ENCODE measurements around the gene ZNF622.

ZNF622 gene

DNA sequence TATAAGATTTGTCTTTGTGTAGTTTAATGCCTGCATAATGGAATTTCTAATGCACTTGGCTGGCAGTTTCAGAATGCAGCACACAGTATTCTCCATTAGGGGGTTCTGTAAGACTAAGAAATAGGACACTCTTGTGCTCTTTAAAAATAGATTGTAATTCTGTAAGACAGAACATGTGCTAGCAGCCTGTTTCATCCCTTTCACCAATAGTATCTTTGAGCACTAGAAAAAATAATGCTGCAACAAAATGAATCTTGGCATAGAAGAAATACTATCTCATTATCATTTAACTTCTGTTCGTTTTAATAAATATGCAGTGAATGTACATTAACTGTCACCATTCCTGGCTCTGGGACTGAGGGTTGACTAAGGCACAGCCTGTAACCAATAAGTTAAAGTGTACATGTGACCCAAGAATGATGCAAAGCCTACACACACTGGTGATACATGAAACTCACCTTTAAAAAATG, 23.8 kb upstream of the ZNF622 start:
- no peak overlapping the region for H3K4me3 ChIP-seq (ENCODE audit: low read length)
- TF ChIP-seq, protein P1, sequence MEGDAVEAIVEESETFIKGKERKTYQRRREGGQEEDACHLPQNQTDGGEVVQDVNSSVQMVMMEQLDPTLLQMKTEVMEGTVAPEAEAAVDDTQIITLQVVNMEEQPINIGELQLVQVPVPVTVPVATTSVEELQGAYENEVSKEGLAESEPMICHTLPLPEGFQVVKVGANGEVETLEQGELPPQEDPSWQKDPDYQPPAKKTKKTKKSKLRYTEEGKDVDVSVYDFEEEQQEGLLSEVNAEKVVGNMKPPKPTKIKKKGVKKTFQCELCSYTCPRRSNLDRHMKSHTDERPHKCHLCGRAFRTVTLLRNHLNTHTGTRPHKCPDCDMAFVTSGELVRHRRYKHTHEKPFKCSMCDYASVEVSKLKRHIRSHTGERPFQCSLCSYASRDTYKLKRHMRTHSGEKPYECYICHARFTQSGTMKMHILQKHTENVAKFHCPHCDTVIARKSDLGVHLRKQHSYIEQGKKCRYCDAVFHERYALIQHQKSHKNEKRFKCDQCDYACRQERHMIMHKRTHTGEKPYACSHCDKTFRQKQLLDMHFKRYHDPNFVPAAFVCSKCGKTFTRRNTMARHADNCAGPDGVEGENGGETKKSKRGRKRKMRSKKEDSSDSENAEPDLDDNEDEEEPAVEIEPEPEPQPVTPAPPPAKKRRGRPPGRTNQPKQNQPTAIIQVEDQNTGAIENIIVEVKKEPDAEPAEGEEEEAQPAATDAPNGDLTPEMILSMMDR (conservative IDR thresholded peaks at IDR 0.05; ENCODE audit: low read depth, low read length): peak; percentile 76
- no peak for DNase-seq (ENCODE audit: low read depth)

DNA sequence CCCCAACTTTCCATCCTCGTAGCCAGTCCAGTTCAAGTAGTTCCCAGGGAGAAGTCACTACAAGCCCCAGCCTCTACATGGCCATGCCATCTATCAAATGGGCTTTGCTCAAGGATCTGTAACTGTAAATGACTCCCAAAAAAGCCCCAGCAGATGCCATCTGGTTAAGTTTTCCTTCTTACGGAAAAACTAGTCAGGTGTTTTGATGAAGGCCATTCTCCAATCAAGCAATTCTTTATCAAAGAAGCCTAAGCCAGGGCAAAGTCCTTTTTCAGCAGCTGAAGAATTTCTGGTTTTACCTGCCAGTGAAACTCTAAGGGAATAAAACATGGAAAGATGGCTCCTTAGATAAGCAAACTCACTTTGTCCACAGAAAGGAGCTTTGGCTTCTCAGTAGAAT, 21.9 kb upstream of the ZNF622 start:
- TF ChIP-seq, protein P1 (conservative IDR thresholded peaks at IDR 0.05; ENCODE audit: low read depth, low read length): no peak
- DNase-seq (ENCODE audit: low read depth): no peak

DNA sequence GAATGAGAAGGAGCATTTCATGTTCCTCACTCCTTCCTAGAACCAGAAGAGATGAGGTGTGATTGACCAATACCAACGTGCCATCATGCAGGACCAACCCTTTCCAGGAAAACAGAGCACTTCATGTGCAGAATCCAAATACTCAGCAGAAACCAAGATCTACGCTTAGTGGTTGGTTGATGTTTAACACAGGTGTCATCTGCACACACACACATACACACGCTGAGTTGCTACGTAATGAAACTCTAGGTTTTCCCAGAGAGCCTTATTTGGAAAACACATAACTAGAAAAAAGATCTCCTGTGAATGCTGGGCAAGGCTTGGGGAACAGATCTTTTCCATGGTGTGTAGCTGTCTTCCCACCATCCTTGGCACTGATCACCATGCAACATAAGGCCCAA, 21.1 kb upstream of the ZNF622 start:
- no peak overlapping the region for H3K4me3 ChIP-seq (ENCODE audit: low read length)
- TF ChIP-seq, protein P1 (conservative IDR thresholded peaks at IDR 0.05; ENCODE audit: low read depth, low read length): no peak
- DNase-seq (ENCODE audit: low read depth): no peak

More for the DNA sequence above, 21.9 kb upstream of the ZNF622 start:
- no peak overlapping the region for H3K4me3 ChIP-seq (ENCODE audit: low read length)

DNA sequence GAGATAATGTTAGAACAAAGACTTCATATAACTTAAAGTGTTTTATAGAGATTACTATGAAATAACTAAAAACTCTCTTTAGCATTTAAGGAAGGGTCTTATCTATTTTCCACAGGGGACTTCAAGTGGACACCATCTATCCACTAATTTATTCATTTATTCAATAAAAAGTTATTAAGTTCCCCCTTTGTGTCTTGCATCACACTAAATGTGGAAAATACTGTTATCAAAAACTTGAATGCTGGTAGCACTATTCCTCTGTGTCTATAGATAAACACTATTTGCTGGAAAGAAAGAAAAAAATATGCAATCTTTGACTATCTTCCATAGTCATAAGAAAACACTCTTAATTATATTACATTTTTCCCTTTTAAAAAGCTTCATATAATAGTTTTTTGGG, 20.1 kb upstream of the ZNF622 start:
- DNase-seq (ENCODE audit: low read depth): no peak
- TF ChIP-seq, protein P1 (conservative IDR thresholded peaks at IDR 0.05; ENCODE audit: low read depth, low read length): no peak
- no peak overlapping the region for H3K4me3 ChIP-seq (ENCODE audit: low read length)

DNA sequence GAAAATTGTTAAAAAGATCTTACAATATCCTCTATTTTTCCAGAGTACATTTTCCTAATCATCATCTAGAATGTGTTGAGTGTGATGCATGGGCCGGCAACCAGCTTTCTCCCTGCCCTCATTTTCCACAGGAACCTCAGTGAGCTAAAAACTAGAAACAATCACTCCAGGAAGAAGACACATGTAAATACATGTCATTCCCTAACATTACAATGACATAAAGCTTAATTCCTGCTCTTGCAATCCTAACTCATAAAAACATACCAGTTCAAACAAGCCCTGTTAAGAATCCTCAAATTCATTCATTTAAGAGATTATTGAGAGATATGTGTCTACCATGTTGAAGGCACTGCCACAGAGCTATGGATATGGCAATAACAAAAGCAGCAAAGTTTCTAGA, 18.5 kb upstream of the ZNF622 start:
- H3K4me3 ChIP-seq (ENCODE audit: low read length): no peak overlapping the region
- TF ChIP-seq, protein P1 (conservative IDR thresholded peaks at IDR 0.05; ENCODE audit: low read depth, low read length): no peak
- DNase-seq (ENCODE audit: low read depth): no peak

DNA sequence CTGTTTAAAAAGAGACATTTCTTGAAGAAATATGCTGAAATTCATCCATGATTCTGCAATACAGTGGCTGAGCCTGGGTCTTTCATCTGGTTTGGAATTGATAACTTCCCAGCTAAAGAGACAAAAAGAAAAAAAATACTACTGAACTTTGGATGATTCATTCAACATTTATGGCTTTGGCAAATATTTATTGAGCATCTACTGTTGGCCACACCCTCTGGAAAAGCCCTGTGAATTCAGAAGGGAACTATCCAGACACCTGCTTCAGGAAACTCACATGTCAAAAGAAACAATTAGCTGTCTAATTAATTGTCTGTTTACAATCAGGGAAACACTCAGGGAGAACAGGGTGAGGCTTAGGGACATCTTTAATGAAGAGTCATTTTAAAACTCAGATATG, 17.8 kb upstream of the ZNF622 start:
- DNase-seq (ENCODE audit: low read depth): no peak
- TF ChIP-seq, protein P1 (conservative IDR thresholded peaks at IDR 0.05; ENCODE audit: low read depth, low read length): no peak
- no peak overlapping the region for H3K4me3 ChIP-seq (ENCODE audit: low read length)

- no peak overlapping the region for H3K4me3 ChIP-seq (ENCODE audit: low read length)
- no peak for DNase-seq (ENCODE audit: low read depth)
- TF ChIP-seq, protein P1 (conservative IDR thresholded peaks at IDR 0.05; ENCODE audit: low read depth, low read length): no peak
Measured at GRCh38 chr5:16482891-16483290, 17.3 kb upstream of the ZNF622 start.

Data from retinal pigment epithelial cell (primary cell).